Left ventricle myocardium inferior (tissue), 1 donor: ENCODE measurements around the gene CASP6. TPM values are rescaled to one million over a fixed set of nuclear protein-coding genes. Genes with fewer than 3 reads are reported as not detected.

ENCODE experiments used
- DNase-seq: peaks from one replicate; pipeline ENCODE4 v3.0.0-alpha.2; 2020
- H3K27ac ChIP-seq: fragments of 200-600 bp; replicated peaks from 2 replicates; pipeline ENCODE4 v1.8.0; 2021
- H3K27me3 ChIP-seq: fragments of 200-600 bp; 2 replicates; pipeline ENCODE4 v1.8.0; 2021; ENCODE audit warnings: low read depth
- H3K36me3 ChIP-seq: fragments of 200-600 bp; 2 replicates; pipeline ENCODE4 v1.8.0; 2021
- H3K4me1 ChIP-seq: fragments of 200-600 bp; 2 replicates; pipeline ENCODE4 v1.8.0; 2021
- H3K4me3 ChIP-seq: fragments of 200-600 bp; 2 replicates; pipeline ENCODE4 v1.8.0; 2021; ENCODE audit warnings: mild to moderate bottlenecking, moderate library complexity
- H3K9me3 ChIP-seq: fragments of 200-600 bp; replicated peaks from 2 replicates; pipeline ENCODE4 v1.8.0; 2021
- intact Hi-C: fragments of 100-400 bp; cut with micrococcal nuclease; formaldehyde crosslinking; loops from one replicate; pipeline ENCODE4 v1.11.0; 2022
- total RNA-seq: library from RNA; stranded (reverse); fragmentation: NEBNext Ultra II Directional; extraction: Animal tissue kit (Norgen Biotek cat#: 25700); gene quantifications from one replicate; pipeline ENCODE4 v1.2.1, GENCODE V29; 2021
- TF ChIP-seq, protein P1 (sequence below): fragments of 200-600 bp; IDR thresholded peaks from 2 replicates; pipeline ENCODE4 v1.8.0; 2021; ENCODE audit warnings: antibody characterized with exemption, mild to moderate bottlenecking, borderline replicate concordance
- donor health status: DM: no; HTN: yes; CAD: no; lungs with severe emphysema.

CASP6 gene
- total RNA-seq, 1 donor from 2014 or later, result 6.0 TPM

DNA sequence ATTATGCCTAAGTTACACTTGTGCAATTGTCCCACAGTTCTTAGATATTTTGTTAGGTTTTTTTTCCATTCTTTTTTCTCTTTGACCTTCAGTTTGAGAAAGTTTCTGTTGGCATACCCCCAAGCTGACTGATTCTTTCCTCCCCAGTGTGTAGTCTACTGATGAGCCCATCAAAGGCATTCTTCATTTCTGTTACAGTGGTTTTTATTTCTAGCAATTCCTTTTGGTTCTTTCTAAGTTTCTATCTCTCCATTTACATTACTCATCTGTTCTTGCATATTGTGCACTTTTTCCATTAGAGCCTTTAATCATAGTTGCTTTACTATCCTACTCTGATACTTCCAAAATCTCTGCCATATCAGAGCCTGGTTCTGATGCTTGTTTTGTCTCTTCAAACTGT, 31.9 kb downstream of the CASP6 start:
- no peak overlapping the region for H3K27ac ChIP-seq
- H3K4me3 ChIP-seq, result no peak overlapping the region
- H3K27me3 ChIP-seq, result no peaks in the 10 kb centered on the region
- H3K4me1 ChIP-seq, result no peaks in the 10 kb centered on the region
- intact Hi-C loops, result no loop called here
- TF ChIP-seq, protein P1, sequence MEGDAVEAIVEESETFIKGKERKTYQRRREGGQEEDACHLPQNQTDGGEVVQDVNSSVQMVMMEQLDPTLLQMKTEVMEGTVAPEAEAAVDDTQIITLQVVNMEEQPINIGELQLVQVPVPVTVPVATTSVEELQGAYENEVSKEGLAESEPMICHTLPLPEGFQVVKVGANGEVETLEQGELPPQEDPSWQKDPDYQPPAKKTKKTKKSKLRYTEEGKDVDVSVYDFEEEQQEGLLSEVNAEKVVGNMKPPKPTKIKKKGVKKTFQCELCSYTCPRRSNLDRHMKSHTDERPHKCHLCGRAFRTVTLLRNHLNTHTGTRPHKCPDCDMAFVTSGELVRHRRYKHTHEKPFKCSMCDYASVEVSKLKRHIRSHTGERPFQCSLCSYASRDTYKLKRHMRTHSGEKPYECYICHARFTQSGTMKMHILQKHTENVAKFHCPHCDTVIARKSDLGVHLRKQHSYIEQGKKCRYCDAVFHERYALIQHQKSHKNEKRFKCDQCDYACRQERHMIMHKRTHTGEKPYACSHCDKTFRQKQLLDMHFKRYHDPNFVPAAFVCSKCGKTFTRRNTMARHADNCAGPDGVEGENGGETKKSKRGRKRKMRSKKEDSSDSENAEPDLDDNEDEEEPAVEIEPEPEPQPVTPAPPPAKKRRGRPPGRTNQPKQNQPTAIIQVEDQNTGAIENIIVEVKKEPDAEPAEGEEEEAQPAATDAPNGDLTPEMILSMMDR, result no peak
- no peaks in the 10 kb centered on the region for H3K36me3 ChIP-seq
- DNase-seq, result no peak
- H3K9me3 ChIP-seq, result peaks cover 13% of the 10 kb centered on the region

DNA sequence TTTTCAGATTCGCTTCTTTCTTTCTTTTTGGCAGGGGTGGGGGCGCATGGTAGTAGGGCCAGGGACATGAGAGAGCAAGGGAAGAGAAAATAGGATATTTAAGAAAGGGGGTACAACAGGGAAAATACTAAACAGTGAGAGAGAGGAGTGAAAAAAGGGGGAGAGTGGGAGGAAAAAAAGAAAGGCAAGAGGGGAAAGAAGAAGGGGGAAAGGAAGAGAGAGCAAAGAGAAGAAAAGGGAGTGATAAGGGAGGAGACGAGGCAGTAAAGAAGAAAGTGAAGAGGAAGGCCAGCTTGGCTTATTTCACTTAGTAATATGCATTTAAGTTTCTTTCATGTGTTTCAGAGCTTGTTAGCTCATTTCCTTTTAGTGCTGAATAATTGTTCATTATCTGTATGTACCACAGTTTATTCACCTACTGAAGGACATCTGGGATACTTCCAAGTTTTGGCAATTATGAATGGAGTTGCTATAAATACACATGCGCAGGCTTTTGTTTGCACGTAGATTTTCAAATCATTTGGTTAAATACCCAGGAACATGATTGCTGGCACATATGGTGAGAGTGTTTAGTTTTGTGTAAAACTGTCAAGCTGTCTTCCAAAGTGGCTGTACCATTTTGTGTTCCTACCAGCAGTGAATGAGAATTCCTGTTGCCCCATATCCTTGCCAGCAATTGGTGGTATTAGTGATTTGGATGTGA, 37.3 kb downstream of the CASP6 start:
- DNase-seq, result no peak
- intact Hi-C loops, result no loop called here
- Histone ChIP-seq H3K9me3 (peaks cover 3% of the 10 kb centered on the region), H3K27me3 (no peaks in the 10 kb centered on the region), H3K4me3 (no peak overlapping the region), H3K4me1 (peaks cover 6% of the 10 kb centered on the region), H3K27ac (no peak overlapping the region), H3K36me3 (no peaks in the 10 kb centered on the region)
- TF ChIP-seq, protein P1, result no peak

DNA sequence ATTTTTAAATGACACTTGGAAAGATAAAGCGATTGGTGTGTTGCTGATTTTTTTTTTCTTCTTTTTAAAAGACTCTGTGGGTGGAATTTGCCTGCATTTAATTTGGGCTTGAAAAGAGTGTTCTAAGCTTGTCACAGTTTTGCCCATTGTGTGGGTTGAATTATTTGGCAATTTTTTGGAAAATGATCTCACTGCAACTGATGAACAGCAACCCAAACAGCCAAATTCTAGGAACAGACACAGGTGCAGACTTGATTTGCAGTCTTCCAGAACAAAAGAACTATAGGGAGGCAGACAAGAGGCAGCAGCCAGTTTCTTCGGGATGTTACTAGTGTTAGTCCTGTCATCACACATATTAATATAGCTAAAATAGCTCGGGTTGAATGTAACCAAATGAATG, 40.5 kb downstream of the CASP6 start:
- Histone ChIP-seq H3K9me3 (no peaks in the 10 kb centered on the region), H3K27ac (no peak overlapping the region), H3K4me3 (no peak overlapping the region), H3K36me3 (no peaks in the 10 kb centered on the region), H3K4me1 (peaks cover 6% of the 10 kb centered on the region), H3K27me3 (no peaks in the 10 kb centered on the region)
- intact Hi-C loops, result no loop called here
- TF ChIP-seq, protein P1, result no peak
- DNase-seq, result no peak

DNA sequence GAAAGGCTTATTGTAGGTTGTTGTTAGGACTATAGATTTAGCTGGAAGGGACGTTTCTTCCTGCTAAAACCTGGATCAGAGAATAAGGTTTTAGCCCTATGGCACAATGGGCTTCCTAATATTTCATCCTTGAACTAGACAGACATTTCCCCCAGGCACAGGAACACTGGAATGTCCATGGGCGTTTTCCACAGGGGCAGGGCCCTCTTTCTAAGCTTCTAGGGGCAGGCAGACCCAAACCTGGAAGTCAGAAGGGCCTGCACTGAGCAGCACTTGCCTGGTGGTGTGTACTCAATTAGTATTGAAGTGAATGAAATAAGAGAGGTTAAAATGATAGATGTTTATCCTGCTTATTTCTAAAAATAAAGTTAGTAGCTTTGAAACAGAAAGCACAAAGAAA, 41.1 kb downstream of the CASP6 start:
- intact Hi-C loops, result no loop called here
- Histone ChIP-seq H3K4me3 (no peak overlapping the region), H3K36me3 (no peaks in the 10 kb centered on the region), H3K27me3 (no peaks in the 10 kb centered on the region), H3K4me1 (peaks cover 6% of the 10 kb centered on the region), H3K27ac (no peak overlapping the region), H3K9me3 (no peaks in the 10 kb centered on the region)
- TF ChIP-seq, protein P1, result no peak
- DNase-seq, result no peak

DNA sequence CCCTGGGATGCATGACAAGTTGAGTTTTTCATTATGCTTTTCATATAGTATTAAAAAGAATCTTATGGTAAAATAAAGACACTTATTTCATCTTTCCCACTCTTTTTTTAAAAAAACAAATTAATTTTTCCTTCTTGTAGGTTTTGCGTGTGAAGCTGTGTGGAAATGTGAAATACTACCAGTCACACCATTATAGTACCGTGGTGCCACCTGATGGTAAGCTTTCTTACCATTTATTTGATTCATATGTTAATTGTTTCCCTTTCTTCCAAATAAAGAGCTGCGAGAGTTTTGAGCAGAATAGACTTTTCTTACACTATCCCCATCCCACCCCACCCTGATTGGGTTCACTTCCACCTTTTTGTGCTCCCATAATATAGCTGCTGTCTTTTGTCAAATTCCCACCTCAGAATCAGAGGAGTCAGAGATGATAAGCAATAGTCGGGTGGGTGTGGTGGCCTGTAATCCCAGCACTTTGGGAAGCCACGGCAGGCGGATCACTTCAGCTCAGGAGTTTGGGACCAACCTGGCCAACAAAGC, 44.3 kb downstream of the CASP6 start:
- intact Hi-C loops, result no loop called here
- Histone ChIP-seq H3K27me3 (no peaks in the 10 kb centered on the region), H3K36me3 (no peaks in the 10 kb centered on the region)

More for the DNA sequence above, 44.3 kb downstream of the CASP6 start:
- H3K9me3 ChIP-seq, result no peaks in the 10 kb centered on the region
- DNase-seq, result no peak
- H3K27ac ChIP-seq, result no peak overlapping the region
- no peak overlapping the region for H3K4me3 ChIP-seq
- TF ChIP-seq, protein P1, result peak; percentile 39
- no peaks in the 10 kb centered on the region for H3K4me1 ChIP-seq
